ENCODE results near the gene OLFM1.

DNA sequence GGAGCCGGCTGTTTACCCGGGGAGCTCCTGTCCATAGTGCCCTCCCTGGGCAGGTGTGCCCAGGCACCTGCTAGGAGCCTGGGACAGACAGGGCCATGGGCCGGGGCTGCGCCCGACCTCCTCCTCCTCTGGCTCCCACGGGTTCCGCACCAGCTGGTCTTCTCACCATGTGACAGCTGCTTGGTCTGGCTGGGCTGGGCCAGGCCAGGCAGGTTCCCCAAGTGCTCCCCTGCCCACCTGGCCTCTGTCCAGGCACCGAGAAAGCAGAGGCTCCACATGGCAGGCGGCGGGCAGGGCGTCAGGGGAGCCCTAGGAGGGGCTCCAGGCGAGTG lies 60.0 kb downstream of the OLFM1 start:
- no peak for TF ChIP-seq POLR2AphosphoS5 (IDR thresholded peaks at IDR 0.05; ENCODE audit: low read depth)
- TF ChIP-seq, protein P1, sequence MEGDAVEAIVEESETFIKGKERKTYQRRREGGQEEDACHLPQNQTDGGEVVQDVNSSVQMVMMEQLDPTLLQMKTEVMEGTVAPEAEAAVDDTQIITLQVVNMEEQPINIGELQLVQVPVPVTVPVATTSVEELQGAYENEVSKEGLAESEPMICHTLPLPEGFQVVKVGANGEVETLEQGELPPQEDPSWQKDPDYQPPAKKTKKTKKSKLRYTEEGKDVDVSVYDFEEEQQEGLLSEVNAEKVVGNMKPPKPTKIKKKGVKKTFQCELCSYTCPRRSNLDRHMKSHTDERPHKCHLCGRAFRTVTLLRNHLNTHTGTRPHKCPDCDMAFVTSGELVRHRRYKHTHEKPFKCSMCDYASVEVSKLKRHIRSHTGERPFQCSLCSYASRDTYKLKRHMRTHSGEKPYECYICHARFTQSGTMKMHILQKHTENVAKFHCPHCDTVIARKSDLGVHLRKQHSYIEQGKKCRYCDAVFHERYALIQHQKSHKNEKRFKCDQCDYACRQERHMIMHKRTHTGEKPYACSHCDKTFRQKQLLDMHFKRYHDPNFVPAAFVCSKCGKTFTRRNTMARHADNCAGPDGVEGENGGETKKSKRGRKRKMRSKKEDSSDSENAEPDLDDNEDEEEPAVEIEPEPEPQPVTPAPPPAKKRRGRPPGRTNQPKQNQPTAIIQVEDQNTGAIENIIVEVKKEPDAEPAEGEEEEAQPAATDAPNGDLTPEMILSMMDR (IDR thresholded peaks at IDR 0.05; ENCODE audit: insufficient read depth, low read length), result no peak
- TF ChIP-seq, protein P2, sequence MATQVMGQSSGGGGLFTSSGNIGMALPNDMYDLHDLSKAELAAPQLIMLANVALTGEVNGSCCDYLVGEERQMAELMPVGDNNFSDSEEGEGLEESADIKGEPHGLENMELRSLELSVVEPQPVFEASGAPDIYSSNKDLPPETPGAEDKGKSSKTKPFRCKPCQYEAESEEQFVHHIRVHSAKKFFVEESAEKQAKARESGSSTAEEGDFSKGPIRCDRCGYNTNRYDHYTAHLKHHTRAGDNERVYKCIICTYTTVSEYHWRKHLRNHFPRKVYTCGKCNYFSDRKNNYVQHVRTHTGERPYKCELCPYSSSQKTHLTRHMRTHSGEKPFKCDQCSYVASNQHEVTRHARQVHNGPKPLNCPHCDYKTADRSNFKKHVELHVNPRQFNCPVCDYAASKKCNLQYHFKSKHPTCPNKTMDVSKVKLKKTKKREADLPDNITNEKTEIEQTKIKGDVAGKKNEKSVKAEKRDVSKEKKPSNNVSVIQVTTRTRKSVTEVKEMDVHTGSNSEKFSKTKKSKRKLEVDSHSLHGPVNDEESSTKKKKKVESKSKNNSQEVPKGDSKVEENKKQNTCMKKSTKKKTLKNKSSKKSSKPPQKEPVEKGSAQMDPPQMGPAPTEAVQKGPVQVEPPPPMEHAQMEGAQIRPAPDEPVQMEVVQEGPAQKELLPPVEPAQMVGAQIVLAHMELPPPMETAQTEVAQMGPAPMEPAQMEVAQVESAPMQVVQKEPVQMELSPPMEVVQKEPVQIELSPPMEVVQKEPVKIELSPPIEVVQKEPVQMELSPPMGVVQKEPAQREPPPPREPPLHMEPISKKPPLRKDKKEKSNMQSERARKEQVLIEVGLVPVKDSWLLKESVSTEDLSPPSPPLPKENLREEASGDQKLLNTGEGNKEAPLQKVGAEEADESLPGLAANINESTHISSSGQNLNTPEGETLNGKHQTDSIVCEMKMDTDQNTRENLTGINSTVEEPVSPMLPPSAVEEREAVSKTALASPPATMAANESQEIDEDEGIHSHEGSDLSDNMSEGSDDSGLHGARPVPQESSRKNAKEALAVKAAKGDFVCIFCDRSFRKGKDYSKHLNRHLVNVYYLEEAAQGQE (IDR thresholded peaks at IDR 0.05; ENCODE audit: insufficient replicate concordance, low read depth), result no peak
- TF ChIP-seq SPI1 (IDR thresholded peaks at IDR 0.05; ENCODE audit: borderline replicate concordance, low read depth), result no peak
- no peak for TF ChIP-seq GABPA (IDR thresholded peaks at IDR 0.05; ENCODE audit: low read depth)

All from HL-60 (cell line).